ENCODE results near the gene MDGA2.
"Not testable (repeated sequence)": the region's sequence is repeated elsewhere in the genome, so short reads cannot be mapped to it uniquely, and the experiment has no call there.

MDGA2 gene

DNA sequence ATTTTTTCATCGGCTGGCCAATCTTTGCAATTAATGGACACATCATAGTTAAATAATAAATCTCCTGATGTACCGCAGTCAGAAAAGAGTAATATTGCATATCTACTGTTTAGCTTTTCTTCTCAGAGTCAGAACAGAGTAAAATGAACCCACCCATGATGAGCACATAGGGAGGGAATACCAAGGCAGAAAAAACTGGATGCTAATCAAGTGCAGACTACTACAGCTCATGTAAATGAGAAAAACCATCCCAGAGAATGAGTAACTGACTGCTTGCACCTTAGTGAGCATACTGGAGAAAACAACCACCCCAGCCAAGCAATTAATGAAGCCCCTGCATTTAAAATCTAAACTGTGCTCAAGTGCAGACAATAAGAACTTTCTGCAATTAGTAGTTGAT, 483.7 kb downstream of the MDGA2 start:
- TF ChIP-seq, protein P1, sequence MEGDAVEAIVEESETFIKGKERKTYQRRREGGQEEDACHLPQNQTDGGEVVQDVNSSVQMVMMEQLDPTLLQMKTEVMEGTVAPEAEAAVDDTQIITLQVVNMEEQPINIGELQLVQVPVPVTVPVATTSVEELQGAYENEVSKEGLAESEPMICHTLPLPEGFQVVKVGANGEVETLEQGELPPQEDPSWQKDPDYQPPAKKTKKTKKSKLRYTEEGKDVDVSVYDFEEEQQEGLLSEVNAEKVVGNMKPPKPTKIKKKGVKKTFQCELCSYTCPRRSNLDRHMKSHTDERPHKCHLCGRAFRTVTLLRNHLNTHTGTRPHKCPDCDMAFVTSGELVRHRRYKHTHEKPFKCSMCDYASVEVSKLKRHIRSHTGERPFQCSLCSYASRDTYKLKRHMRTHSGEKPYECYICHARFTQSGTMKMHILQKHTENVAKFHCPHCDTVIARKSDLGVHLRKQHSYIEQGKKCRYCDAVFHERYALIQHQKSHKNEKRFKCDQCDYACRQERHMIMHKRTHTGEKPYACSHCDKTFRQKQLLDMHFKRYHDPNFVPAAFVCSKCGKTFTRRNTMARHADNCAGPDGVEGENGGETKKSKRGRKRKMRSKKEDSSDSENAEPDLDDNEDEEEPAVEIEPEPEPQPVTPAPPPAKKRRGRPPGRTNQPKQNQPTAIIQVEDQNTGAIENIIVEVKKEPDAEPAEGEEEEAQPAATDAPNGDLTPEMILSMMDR (IDR thresholded peaks at IDR 0.05; ENCODE audit: extremely low read depth, insufficient read depth, missing control alignments), result no peak
- in situ Hi-C loops (cut with MboI; ENCODE audit: low pct_unique_long_range_greater_than_20kb, low sequenced_read_pairs, unreplicated experiment), result no loop called here
- no peak for DNase-seq (ENCODE audit: low spot score)

DNA sequence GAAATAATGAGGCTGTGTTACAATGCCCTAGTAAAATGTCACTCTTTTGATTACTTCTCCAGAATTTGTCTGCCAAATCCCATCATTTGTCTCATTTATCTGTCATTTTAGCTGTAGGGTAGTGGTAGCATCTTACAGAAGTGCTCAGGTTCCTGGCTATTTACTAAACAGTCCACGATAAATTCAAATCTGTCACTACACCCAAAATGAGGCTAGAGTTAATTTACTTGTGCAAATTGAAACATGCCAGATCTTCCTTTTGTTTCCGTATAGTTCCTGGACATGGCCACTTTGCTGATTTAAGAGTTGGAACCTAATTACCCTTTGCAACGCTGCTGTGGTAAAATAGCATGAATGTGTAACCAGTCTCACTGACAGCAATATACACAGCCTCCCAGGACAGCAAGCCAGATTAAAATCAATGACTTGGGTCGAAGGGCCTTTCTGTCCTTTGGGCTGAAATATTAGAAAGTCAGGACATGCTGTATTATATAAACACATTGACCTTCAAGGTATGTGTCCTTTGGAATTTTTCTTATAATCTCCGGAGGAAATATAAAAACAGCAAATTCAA, 485.4 kb downstream of the MDGA2 start:
- TF ChIP-seq, protein P1 (IDR thresholded peaks at IDR 0.05; ENCODE audit: extremely low read depth, insufficient read depth, missing control alignments), result no peak
- DNase-seq (ENCODE audit: low spot score), result no peak
- in situ Hi-C loops (cut with MboI; ENCODE audit: low pct_unique_long_range_greater_than_20kb, low sequenced_read_pairs, unreplicated experiment), result no loop called here

DNA sequence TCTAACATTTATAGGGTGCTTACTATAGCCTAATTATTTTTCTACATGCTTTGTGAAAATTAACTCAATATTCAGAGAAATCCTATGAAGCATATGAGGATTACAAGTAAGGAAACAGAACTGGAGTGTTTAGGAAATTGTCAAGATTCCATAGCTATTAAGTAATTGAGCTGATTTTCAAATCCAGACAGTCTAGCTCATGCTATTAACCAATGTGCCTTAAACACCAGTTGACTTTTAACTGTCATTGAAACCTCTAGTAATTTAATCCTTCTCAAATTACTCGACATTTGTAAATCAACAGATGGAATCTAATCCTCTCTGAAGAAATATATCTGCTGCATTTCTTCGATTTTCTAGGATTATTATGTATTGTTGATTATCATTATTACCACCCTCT, 488.9 kb downstream of the MDGA2 start:
- DNase-seq (ENCODE audit: low spot score), result no peak
- in situ Hi-C loops (cut with MboI; ENCODE audit: low pct_unique_long_range_greater_than_20kb, low sequenced_read_pairs, unreplicated experiment), result no loop called here
- TF ChIP-seq, protein P1 (IDR thresholded peaks at IDR 0.05; ENCODE audit: extremely low read depth, insufficient read depth, missing control alignments), result no peak

DNA sequence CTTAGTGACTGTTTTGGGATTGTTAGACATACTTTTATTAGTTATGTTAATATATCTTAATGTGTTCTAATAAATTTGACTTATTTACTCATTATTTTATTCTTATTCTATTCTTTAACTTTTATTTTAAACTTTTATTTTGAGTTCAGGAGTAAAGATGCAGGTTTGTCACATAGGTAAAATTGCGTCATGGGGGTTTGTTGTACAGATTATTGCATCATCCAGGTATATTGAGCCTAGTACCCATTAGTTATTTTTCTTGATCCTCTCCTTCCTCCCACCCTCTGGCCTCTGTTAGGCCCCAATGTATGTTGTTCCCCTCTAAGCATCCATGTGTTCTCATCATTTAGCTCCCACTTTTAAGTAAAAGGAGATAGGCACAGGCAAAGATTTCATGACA, 495.5 kb downstream of the MDGA2 start:
- in situ Hi-C loops (cut with MboI; ENCODE audit: low pct_unique_long_range_greater_than_20kb, low sequenced_read_pairs, unreplicated experiment), result no loop called here
- TF ChIP-seq, protein P1 (IDR thresholded peaks at IDR 0.05; ENCODE audit: extremely low read depth, insufficient read depth, missing control alignments), result no peak

DNA sequence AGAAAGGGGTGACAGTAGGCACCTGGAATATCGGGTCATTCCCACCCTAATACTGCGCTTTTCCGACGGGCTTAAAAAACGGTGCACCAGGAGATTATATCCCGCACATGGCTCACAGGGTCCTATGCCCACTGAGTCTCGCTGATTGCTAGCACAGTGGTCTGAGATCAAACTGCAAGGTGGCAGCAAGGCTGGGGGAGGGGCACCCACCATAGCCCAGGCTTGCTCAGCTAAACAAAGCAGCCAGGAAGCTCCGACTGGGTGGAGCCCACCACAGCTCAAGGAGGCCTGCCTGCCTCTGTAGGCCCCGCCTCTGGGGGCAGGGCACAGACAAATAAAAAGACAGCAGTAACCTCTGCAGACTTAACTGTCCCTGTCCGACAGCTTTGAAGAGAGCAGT, 503.5 kb downstream of the MDGA2 start:
- in situ Hi-C loops (cut with MboI; ENCODE audit: low pct_unique_long_range_greater_than_20kb, low sequenced_read_pairs, unreplicated experiment), result not testable (repeated sequence)

More for the DNA sequence above, 495.5 kb downstream of the MDGA2 start:
- no peak for DNase-seq (ENCODE audit: low spot score)

DNA sequence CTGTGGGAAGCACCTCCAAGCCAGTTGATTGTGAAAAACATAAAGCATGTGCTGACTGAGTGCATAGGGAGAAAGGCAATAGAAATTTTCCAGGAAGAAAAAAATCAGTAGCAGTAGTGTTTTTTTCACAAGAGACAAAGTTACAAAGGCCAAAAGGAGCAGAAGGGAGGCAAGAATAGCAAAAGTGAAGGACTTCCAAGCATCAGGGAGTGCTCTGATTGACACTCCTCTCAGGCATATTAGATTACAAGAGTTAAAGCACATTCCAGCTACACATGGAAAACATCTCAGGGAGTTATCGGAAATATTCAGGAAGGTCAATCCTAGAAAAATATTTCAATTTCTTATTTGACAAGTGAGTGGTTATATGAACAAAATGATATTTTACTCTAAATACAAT, 508.0 kb downstream of the MDGA2 start:
- no peak for DNase-seq (ENCODE audit: low spot score)
- in situ Hi-C loops (cut with MboI; ENCODE audit: low pct_unique_long_range_greater_than_20kb, low sequenced_read_pairs, unreplicated experiment), result no loop called here
- TF ChIP-seq, protein P1 (IDR thresholded peaks at IDR 0.05; ENCODE audit: extremely low read depth, insufficient read depth, missing control alignments), result no peak

More for the DNA sequence above, 503.5 kb downstream of the MDGA2 start:
- DNase-seq (ENCODE audit: low spot score), result not testable (repeated sequence)

DNA sequence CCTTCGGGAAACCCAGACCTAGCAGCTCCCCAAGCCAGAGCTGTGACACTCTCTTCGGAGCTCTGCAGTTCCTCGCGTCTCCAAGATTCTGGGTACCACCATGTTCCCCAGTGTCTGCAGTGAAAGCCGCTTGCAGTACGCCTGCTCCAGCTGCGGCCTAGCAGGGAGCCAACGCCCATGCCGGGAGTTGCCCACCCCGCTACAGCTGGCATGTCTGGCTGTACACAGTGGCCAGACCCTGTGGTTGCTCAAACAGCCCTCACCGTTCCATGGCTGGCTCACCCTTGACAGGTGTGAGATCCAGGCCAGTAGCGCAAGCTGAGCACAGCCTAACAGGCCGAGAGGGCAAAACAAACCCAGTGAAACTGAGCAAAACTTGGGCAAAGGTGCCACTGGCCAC, 520.0 kb downstream of the MDGA2 start:
- DNase-seq (ENCODE audit: low spot score), result no peak
- in situ Hi-C loops (cut with MboI; ENCODE audit: low pct_unique_long_range_greater_than_20kb, low sequenced_read_pairs, unreplicated experiment), result no loop called here
- TF ChIP-seq, protein P1 (IDR thresholded peaks at IDR 0.05; ENCODE audit: extremely low read depth, insufficient read depth, missing control alignments), result no peak
